RWPE1 (cell line): Measurements from ENCODE around the gene ATP11A.
"Not testable (repeated sequence)": the region's sequence is repeated elsewhere in the genome, so short reads cannot be mapped to it uniquely, and the experiment has no call there.

Source experiments
- CTCF ChIA-PET: fragments of 350-600 bp; sonication (Branson Sonifier 250); formaldehyde crosslinking; extraction: SDS; loops from one replicate; lab custom pipeline; 2021; lab: Yijun Ruan, JAX
- POLR2A ChIA-PET: fragments of 400-600 bp; formaldehyde crosslinking; extraction: SDS; loops from one replicate; lab custom pipeline; 2020; ENCODE audit warnings: antibody characterized with exemption; ENCODE audit not compliant: low non-redundant PET; lab: Yijun Ruan, JAX
- DNase-seq: peaks from one replicate; pipeline ENCODE4 v3.0.0; 2012; ENCODE audit warnings: low spot score
- H3K27ac ChIP-seq: fragments of 450-650 bp; 2 replicates; pipeline ENCODE4 v1.5.1; 2017
- CTCF ChIP-seq: fragments of 450-650 bp; conservative IDR thresholded peaks from 2 replicates; pipeline ENCODE4 v1.5.1; 2017; ENCODE audit warnings: low read depth, mild to moderate bottlenecking

The ATP11A gene

GRCh38 chr13:112867301-112867711 lies 177.5 kb downstream of the ATP11A start:
- DNase-seq = no peak
- no peak overlapping the region for H3K27ac ChIP-seq
- CTCF ChIA-PET = no interaction called here
- TF ChIP-seq CTCF = no peak
- POLR2A ChIA-PET = no interaction called here

- DNase-seq = no peak
- ChIA-PET CTCF (no interaction called here), POLR2A (no interaction called here)
- no peak for TF ChIP-seq CTCF
- no peak overlapping the region for H3K27ac ChIP-seq
These were observed 178.5 kb downstream of the ATP11A start for GRCh38 chr13:112868308-112868707.

GRCh38 chr13:112869202-112870050 lies 179.6 kb downstream of the ATP11A start:
- no peak overlapping the region for H3K27ac ChIP-seq
- DNase-seq = no peak
- POLR2A ChIA-PET = no interaction called here
- CTCF ChIA-PET = interaction anchor here (0.6 kb wide), 1 partner anchor 902 kb away, joined by 3 read pairs; no protein-coding TSS in a partner anchor
- TF ChIP-seq CTCF = no peak

- no peak for TF ChIP-seq CTCF
- no peak overlapping the region for H3K27ac ChIP-seq
- CTCF ChIA-PET = no interaction called here
- no peak for DNase-seq
- POLR2A ChIA-PET = no interaction called here
These were observed 180.2 kb downstream of the ATP11A start for GRCh38 chr13:112870051-112870331.

- DNase-seq = no peak
- TF ChIP-seq CTCF = no peak
- ChIA-PET CTCF (no interaction called here), POLR2A (no interaction called here)
- H3K27ac ChIP-seq = no peak overlapping the region
These were observed 181.0 kb downstream of the ATP11A start for GRCh38 chr13:112870737-112871287.

GRCh38 chr13:112871742-112872141 lies 181.9 kb downstream of the ATP11A start:
- no peak for TF ChIP-seq CTCF
- no peak overlapping the region for H3K27ac ChIP-seq
- CTCF ChIA-PET = no interaction called here
- POLR2A ChIA-PET = no interaction called here
- DNase-seq = no peak

GRCh38 chr13:112872657-112873631 lies 183.1 kb downstream of the ATP11A start:
- peak overlapping the region; percentile 1; the same call in 1 of the 2 replicates for H3K27ac ChIP-seq
- POLR2A ChIA-PET, DNase-seq: not testable (repeated sequence)
- CTCF ChIA-PET = interaction anchor here (0.8 kb wide), 1 partner anchor 13 kb away, joined by 4 read pairs; no protein-coding TSS in a partner anchor
